Neural crest cell (in vitro differentiated cells): ENCODE results near the gene TUT4. TPM values are rescaled to one million over a fixed set of nuclear protein-coding genes. Genes with fewer than 3 reads are reported as not detected.

Experiments
- DNase-seq: peaks from one replicate; pipeline ENCODE4 v3.0.0; 2021; ENCODE audit warnings: low read depth, mixed read lengths, low spot score
- H3K27ac Mint-ChIP-seq: one replicate; pipeline ENCODE4 v1.8.0; 2021; ENCODE audit warnings: mild to moderate bottlenecking, mixed read lengths; ENCODE audit not compliant: unreplicated experiment
- H3K27me3 Mint-ChIP-seq: 2 replicates; pipeline ENCODE4 v1.8.0; 2021; ENCODE audit warnings: low read depth, mild to moderate bottlenecking, mixed read lengths
- H3K36me3 Mint-ChIP-seq: 2 replicates; pipeline ENCODE4 v1.8.0; 2021; ENCODE audit warnings: low read depth, mild to moderate bottlenecking, mixed read lengths
- H3K4me1 Mint-ChIP-seq: 2 replicates; pipeline ENCODE4 v1.8.0; 2021; ENCODE audit warnings: mixed read lengths
- H3K4me3 Mint-ChIP-seq: one replicate; pipeline ENCODE4 v1.8.0; 2021; ENCODE audit warnings: mild to moderate bottlenecking, mixed read lengths
- H3K9me3 Mint-ChIP-seq: 2 replicates; pipeline ENCODE4 v1.8.0; 2021; ENCODE audit warnings: mixed read lengths
- CTCF ChIP-seq: fragments of 200-600 bp; sonication (generic); conservative IDR thresholded peaks from 2 replicates; pipeline ENCODE4 v1.5.0; 2021; ENCODE audit warnings: antibody characterized with exemption, mild to moderate bottlenecking
- total RNA-seq: library from RNA; stranded (reverse); gene quantifications from 2 replicates; pipeline ENCODE4 v1.2.1, GENCODE V29; 2021

Gene TUT4
- total RNA-seq, 1 donor from 2014 or later: 88.0 TPM

GRCh38 chr1:52455686-52456085, 97.2 kb downstream of the TUT4 start:
- TF ChIP-seq CTCF: no peak
- peaks cover 24% of the 10 kb centered on the region for H3K36me3 Mint-ChIP-seq

GRCh38 chr1:52454779-52455178, 98.1 kb downstream of the TUT4 start:
- H3K9me3 Mint-ChIP-seq: no peaks in the 10 kb centered on the region
- H3K4me1 Mint-ChIP-seq: no peaks in the 10 kb centered on the region
- H3K36me3 Mint-ChIP-seq: peaks cover 24% of the 10 kb centered on the region
- H3K4me3 Mint-ChIP-seq: no peak overlapping the region
- H3K27ac Mint-ChIP-seq: no peak overlapping the region
- no peaks in the 10 kb centered on the region for H3K27me3 Mint-ChIP-seq
- DNase-seq: no peak
- no peak for TF ChIP-seq CTCF

More at GRCh38 chr1:52455686-52456085, 97.2 kb downstream of the TUT4 start:
- Mint-ChIP-seq H3K4me1 (no peaks in the 10 kb centered on the region), H3K27me3 (no peaks in the 10 kb centered on the region), H3K4me3 (no peak overlapping the region), H3K9me3 (no peaks in the 10 kb centered on the region), H3K27ac (no peak overlapping the region)
- no peak for DNase-seq

GRCh38 chr1:52454127-52454526, 98.8 kb downstream of the TUT4 start:
- H3K9me3 Mint-ChIP-seq: no peaks in the 10 kb centered on the region
- peaks cover 24% of the 10 kb centered on the region for H3K36me3 Mint-ChIP-seq
- H3K27me3 Mint-ChIP-seq: no peaks in the 10 kb centered on the region
- H3K4me3 Mint-ChIP-seq: no peak overlapping the region
- DNase-seq: no peak
- no peak for TF ChIP-seq CTCF
- H3K4me1 Mint-ChIP-seq: no peaks in the 10 kb centered on the region
- H3K27ac Mint-ChIP-seq: no peak overlapping the region

GRCh38 chr1:52444463-52444862, 108.4 kb downstream of the TUT4 start:
- Mint-ChIP-seq H3K4me1 (no peaks in the 10 kb centered on the region), H3K27ac (no peak overlapping the region), H3K36me3 (peaks cover 3% of the 10 kb centered on the region), H3K27me3 (no peaks in the 10 kb centered on the region), H3K4me3 (no peak overlapping the region), H3K9me3 (no peaks in the 10 kb centered on the region)
- no peak for DNase-seq
- no peak for TF ChIP-seq CTCF

GRCh38 chr1:52439976-52440375, 112.9 kb downstream of the TUT4 start:
- Mint-ChIP-seq H3K4me1 (no peaks in the 10 kb centered on the region), H3K27ac (no peak overlapping the region), H3K9me3 (no peaks in the 10 kb centered on the region)

More at GRCh38 chr1:52439976-52440375, 112.9 kb downstream of the TUT4 start:
- Mint-ChIP-seq H3K36me3 (peaks cover 6% of the 10 kb centered on the region), H3K27me3 (no peaks in the 10 kb centered on the region), H3K4me3 (no peak overlapping the region)
- TF ChIP-seq CTCF: no peak
- no peak for DNase-seq
